A673 (cell line): ENCODE data around the gene CACNG3.

Experiments
- EZH2 ChIP-seq: fragments of 200-600 bp; sonication (generic); IDR thresholded peaks from 2 replicates; pipeline ENCODE4 v1.6.1; 2017; ENCODE audit warnings: borderline replicate concordance, low read depth, mild to moderate bottlenecking, mixed read lengths, antibody characterized with exemption, low read length; ENCODE audit not compliant: poor library complexity, severe bottlenecking
- TF ChIP-seq, protein P1 (sequence below): fragments of 300-800, 200-600 bp; sonication (generic); conservative IDR thresholded peaks from 2 replicates; pipeline ENCODE4 v1.5.1; 2017; ENCODE audit warnings: low read depth, mild to moderate bottlenecking, antibody characterized with exemption, low read length, moderate library complexity, mixed read lengths

DNA sequence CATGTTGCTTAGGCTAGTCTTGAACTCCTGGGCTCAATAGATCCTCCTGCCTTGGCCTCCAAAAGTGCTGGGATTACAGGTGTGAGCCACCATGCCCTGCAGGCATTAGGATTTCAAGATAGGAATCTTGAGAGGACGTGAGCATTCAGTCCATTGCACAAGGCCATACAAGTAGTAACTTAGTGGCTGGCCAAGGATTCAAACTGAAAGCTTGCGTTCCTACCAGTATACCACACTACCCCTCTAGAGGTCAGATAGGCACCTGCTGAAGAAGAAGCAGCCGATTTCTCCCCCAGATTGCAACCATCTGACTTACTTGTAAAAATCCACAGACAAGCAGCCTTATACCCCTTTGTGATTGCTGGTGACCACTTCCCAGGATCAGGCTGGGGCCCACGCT is 80.9 kb downstream of the CACNG3 start:
- TF ChIP-seq, protein P1, sequence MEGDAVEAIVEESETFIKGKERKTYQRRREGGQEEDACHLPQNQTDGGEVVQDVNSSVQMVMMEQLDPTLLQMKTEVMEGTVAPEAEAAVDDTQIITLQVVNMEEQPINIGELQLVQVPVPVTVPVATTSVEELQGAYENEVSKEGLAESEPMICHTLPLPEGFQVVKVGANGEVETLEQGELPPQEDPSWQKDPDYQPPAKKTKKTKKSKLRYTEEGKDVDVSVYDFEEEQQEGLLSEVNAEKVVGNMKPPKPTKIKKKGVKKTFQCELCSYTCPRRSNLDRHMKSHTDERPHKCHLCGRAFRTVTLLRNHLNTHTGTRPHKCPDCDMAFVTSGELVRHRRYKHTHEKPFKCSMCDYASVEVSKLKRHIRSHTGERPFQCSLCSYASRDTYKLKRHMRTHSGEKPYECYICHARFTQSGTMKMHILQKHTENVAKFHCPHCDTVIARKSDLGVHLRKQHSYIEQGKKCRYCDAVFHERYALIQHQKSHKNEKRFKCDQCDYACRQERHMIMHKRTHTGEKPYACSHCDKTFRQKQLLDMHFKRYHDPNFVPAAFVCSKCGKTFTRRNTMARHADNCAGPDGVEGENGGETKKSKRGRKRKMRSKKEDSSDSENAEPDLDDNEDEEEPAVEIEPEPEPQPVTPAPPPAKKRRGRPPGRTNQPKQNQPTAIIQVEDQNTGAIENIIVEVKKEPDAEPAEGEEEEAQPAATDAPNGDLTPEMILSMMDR, result no peak
- TF ChIP-seq EZH2, result no peak
